Caco-2 (cell line): ENCODE measurements around the gene KCTD17. TPM values are rescaled to one million over a fixed set of nuclear protein-coding genes. Genes with fewer than 3 reads are reported as not detected.

Source experiments
- BruUV-seq: library from RNA; stranded (reverse); fragments of 400-500 nt; replicated peaks from 2 replicates; lab custom pipeline; 2021; lab: Mats Ljungman, UMichigan
- CTCF ChIA-PET: fragments of 300-600 bp; sonication (Branson Sonifier 250); formaldehyde crosslinking; loops from one replicate; lab custom pipeline; 2022; ENCODE audit warnings: antibody characterized with exemption; lab: Charles Lee
- POLR2A ChIA-PET: fragments of 300-600 bp; sonication (Branson Sonifier 250); formaldehyde crosslinking; loops from one replicate; lab custom pipeline; 2022; ENCODE audit warnings: antibody characterized with exemption; lab: Charles Lee
- DNase-seq, 2 experiments: peaks; one replicate each; pipeline versions ENCODE4 v3.0.0 to v3.0.0-alpha.2; 2020 to 2022
- H3K27me3 ChIP-seq: replicated peaks from 2 replicates; pipeline ENCODE4 v1.6.0; 2011; ENCODE audit warnings: low read length; ENCODE audit not compliant: control insufficient read depth, insufficient read depth
- H3K36me3 ChIP-seq: 2 replicates; pipeline ENCODE4 v1.5.1; 2011; ENCODE audit warnings: low read length; ENCODE audit not compliant: control insufficient read depth, insufficient read depth
- H3K4me1 ChIP-seq: fragments of 250-450 bp; sonication (Bioruptor Pico); 2 replicates; pipeline ENCODE4 v1.5.1; 2020; ENCODE audit warnings: mild to moderate bottlenecking
- H3K4me3 ChIP-seq: 2 replicates; pipeline ENCODE4 v1.5.1; 2011; ENCODE audit warnings: low read depth, mild to moderate bottlenecking, control low read depth, low read length
- H3K9me3 ChIP-seq: fragments of 250-450 bp; sonication (Bioruptor Pico); 2 replicates; pipeline ENCODE4 v1.5.1; 2020; ENCODE audit warnings: mild to moderate bottlenecking, moderate library complexity
- H3K27ac Mint-ChIP-seq: one replicate; pipeline ENCODE4 v1.8.0; 2022; ENCODE audit warnings: mixed read lengths; ENCODE audit not compliant: unreplicated experiment
- H3K27me3 Mint-ChIP-seq: one replicate; pipeline ENCODE4 v1.8.0; 2022; ENCODE audit warnings: mixed read lengths; ENCODE audit not compliant: insufficient read depth, unreplicated experiment
- H3K36me3 Mint-ChIP-seq: one replicate; pipeline ENCODE4 v1.8.0; 2022; ENCODE audit warnings: mild to moderate bottlenecking, mixed read lengths; ENCODE audit not compliant: insufficient read depth, unreplicated experiment
- H3K4me1 Mint-ChIP-seq: one replicate; pipeline ENCODE4 v1.8.0; 2022; ENCODE audit warnings: low read depth, mixed read lengths; ENCODE audit not compliant: unreplicated experiment
- H3K4me3 Mint-ChIP-seq: one replicate; pipeline ENCODE4 v1.8.0; 2022; ENCODE audit warnings: mild to moderate bottlenecking, moderate library complexity, mixed read lengths; ENCODE audit not compliant: unreplicated experiment
- H3K9me3 Mint-ChIP-seq: one replicate; pipeline ENCODE4 v1.8.0; 2022; ENCODE audit warnings: mixed read lengths; ENCODE audit not compliant: unreplicated experiment
- intact Hi-C: fragments of 100-400 bp; cut with micrococcal nuclease; formaldehyde crosslinking; loops from one replicate; pipeline ENCODE4 v1.10.0; 2022; ENCODE audit not compliant: unreplicated experiment
- total RNA-seq: library from RNA; stranded (reverse); gene quantifications from 2 replicates; pipeline ENCODE4 v1.2.3, GENCODE V29; 2022
- TF ChIP-seq, protein P1 (sequence below), 2 experiments: fragments of 200-600 bp in 1 of 2; IDR thresholded peaks; 1 replicate in 1 of 2; 2 replicates in 1 of 2; pipeline versions ENCODE4 v1.5.1 to v1.8.0; 2011 to 2022; ENCODE audit warnings: antibody characterized with exemption in 1 of 2, control low read depth in 1 of 2, inconsistent platforms in 1 of 2, low read depth in 1 of 2, low read length in 1 of 2, mild to moderate bottlenecking in 1 of 2, moderate library complexity in 1 of 2; ENCODE audit not compliant: insufficient read depth in 1 of 2, severe bottlenecking in 1 of 2, unreplicated experiment in 1 of 2

Gene KCTD17
- total RNA-seq, 1 experiment from 2014 or later = 19.8 TPM

DNA sequence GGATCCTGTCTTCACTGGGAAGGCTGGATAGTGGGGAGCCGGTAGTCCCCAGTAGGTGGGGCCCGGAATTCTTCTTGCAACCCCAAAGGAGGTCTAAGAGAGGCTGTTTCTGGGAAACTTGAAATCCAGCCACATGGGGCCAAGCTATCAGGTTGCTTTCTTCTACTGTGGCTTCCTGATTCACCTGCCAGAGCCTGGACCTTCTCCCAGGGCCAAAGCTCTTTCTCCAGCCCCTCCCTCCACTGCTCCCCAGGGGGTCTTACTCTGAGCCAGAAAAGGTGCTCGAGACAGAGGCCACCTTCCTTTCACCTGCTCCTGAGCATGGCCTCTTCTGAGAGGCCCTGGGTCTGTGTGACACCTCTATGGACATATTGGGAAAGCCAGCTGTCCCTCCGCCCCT lies 41.4 kb upstream of the KCTD17 start:
- Mint-ChIP-seq H3K4me3 (no peak overlapping the region), H3K27me3 (peaks cover 2% of the 10 kb centered on the region), H3K36me3 (peaks cover 9% of the 10 kb centered on the region), H3K27ac (no peak overlapping the region), H3K9me3 (no peaks in the 10 kb centered on the region), H3K4me1 (peaks cover 7% of the 10 kb centered on the region)
- Histone ChIP-seq H3K4me1 (0 out of 2 replicates have a peak, but pooled peaks cover under 1% of the 10 kb centered on the region), H3K27me3 (no peaks in the 10 kb centered on the region), H3K9me3 (no peaks in the 10 kb centered on the region), H3K4me3 (no peak overlapping the region), H3K36me3 (no peaks in the 10 kb centered on the region)
- DNase-seq = no peak
- ChIA-PET POLR2A (no interaction called here), CTCF (no interaction called here)
- intact Hi-C loops = no loop called here
- BruUV-seq = no TSS peak
- TF ChIP-seq, protein P1, sequence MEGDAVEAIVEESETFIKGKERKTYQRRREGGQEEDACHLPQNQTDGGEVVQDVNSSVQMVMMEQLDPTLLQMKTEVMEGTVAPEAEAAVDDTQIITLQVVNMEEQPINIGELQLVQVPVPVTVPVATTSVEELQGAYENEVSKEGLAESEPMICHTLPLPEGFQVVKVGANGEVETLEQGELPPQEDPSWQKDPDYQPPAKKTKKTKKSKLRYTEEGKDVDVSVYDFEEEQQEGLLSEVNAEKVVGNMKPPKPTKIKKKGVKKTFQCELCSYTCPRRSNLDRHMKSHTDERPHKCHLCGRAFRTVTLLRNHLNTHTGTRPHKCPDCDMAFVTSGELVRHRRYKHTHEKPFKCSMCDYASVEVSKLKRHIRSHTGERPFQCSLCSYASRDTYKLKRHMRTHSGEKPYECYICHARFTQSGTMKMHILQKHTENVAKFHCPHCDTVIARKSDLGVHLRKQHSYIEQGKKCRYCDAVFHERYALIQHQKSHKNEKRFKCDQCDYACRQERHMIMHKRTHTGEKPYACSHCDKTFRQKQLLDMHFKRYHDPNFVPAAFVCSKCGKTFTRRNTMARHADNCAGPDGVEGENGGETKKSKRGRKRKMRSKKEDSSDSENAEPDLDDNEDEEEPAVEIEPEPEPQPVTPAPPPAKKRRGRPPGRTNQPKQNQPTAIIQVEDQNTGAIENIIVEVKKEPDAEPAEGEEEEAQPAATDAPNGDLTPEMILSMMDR (IDR thresholded peaks at IDR 0.05; ENCODE audit: insufficient read depth in 1 of 2, low read depth in 1 of 2, low read length in 1 of 2, severe bottlenecking in 1 of 2, unreplicated experiment in 1 of 2) = no peak

DNA sequence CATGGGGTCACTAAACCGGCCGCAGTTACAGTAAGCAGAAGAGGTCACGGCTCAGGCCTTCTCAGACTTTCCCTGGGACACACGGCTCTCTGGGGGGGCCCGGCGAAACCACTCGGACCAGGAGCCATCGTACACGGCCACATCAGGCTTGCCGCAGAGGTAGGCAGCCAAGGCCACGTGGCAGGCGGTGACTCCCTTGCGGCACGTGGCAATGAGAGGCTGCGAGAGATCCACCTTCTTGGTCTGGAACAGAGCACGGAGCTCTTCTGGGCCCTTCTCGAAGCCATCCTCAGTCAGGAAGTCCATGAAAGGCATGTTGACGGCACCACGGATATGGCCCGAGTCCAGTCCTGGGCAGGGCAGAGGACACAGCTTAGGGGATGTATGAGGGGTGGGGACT lies 40.6 kb upstream of the KCTD17 start:
- Mint-ChIP-seq H3K27ac (no peak overlapping the region), H3K4me3 (no peak overlapping the region), H3K36me3 (peaks cover 13% of the 10 kb centered on the region), H3K27me3 (peaks cover 2% of the 10 kb centered on the region), H3K4me1 (peaks cover 4% of the 10 kb centered on the region), H3K9me3 (no peaks in the 10 kb centered on the region)
- Histone ChIP-seq H3K36me3 (no peaks in the 10 kb centered on the region), H3K4me1 (0 out of 2 replicates have a peak, but pooled peaks cover 4% of the 10 kb centered on the region), H3K4me3 (no peak overlapping the region), H3K27me3 (no peaks in the 10 kb centered on the region; the same call in 1 of the 2 replicates), H3K9me3 (no peaks in the 10 kb centered on the region)
- ChIA-PET CTCF (no interaction called here), POLR2A (interaction anchor here (0.5 to 0.8 kb wide), 3 partner anchors 30 to 444 kb away, joined by 3 to 17 read pairs (median 4); no protein-coding TSS in a partner anchor)
- intact Hi-C loops = no loop called here
- no peak for DNase-seq
- BruUV-seq = no TSS peak
- TF ChIP-seq, protein P1 (IDR thresholded peaks at IDR 0.05; ENCODE audit: insufficient read depth in 1 of 2, low read depth in 1 of 2, low read length in 1 of 2, severe bottlenecking in 1 of 2, unreplicated experiment in 1 of 2) = no peak

DNA sequence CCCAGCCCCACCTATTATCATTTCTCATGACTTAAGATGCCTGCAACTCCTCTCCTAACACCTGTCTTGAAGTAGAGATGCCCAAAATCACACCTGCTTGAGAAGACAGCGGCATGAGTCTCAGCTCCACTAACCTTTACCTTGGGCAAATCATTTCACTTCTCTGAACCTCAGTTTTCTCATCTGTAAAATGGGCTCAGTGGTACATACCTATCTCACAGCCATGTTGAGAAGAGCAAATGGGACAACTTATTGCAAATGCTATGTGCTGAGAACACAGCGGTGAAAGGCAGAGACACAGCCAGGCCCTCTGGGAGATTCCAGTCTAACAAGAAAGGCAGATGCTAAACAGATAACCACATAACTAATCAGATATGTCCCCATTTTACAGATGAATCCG lies 40.1 kb upstream of the KCTD17 start:
- H3K27ac Mint-ChIP-seq = no peak overlapping the region
- no peaks in the 10 kb centered on the region; the same call in 1 of the 2 replicates for H3K27me3 ChIP-seq
- no peaks in the 10 kb centered on the region for H3K4me1 Mint-ChIP-seq
- TF ChIP-seq, protein P1 (IDR thresholded peaks at IDR 0.05; ENCODE audit: insufficient read depth in 1 of 2, low read depth in 1 of 2, low read length in 1 of 2, severe bottlenecking in 1 of 2, unreplicated experiment in 1 of 2) = no peak
- DNase-seq = no peak
- H3K4me3 Mint-ChIP-seq = no peak overlapping the region
- H3K4me3 ChIP-seq = no peak overlapping the region
- no peaks in the 10 kb centered on the region; the same call in 1 of the 2 replicates for H3K36me3 ChIP-seq
- H3K27me3 Mint-ChIP-seq = peaks cover 2% of the 10 kb centered on the region
- ChIA-PET CTCF (no interaction called here), POLR2A (interaction anchor here (0.5 to 0.8 kb wide), 3 partner anchors 30 to 443 kb away, joined by 3 to 17 read pairs (median 4); no protein-coding TSS in a partner anchor)
- intact Hi-C loops = no loop called here
- no peaks in the 10 kb centered on the region for H3K9me3 ChIP-seq
- H3K9me3 Mint-ChIP-seq = no peaks in the 10 kb centered on the region
- 0 out of 2 replicates have a peak, but pooled peaks cover 4% of the 10 kb centered on the region for H3K4me1 ChIP-seq
- H3K36me3 Mint-ChIP-seq = peaks cover 15% of the 10 kb centered on the region
- no TSS peak for BruUV-seq
